NCI-H460 (cell line): ENCODE data around the gene ANXA8L1. TPM values are rescaled to one million over a fixed set of nuclear protein-coding genes. Genes with fewer than 3 reads are reported as not detected.
"Not testable (repeated sequence)": the region's sequence is repeated elsewhere in the genome, so short reads cannot be mapped to it uniquely, and the experiment has no call there.

Experiments
- DNase-seq: peaks from one replicate; pipeline ENCODE4 v3.0.0-alpha.2; 2016; ENCODE audit warnings: low read depth; ENCODE audit errors: extremely low read depth
- total RNA-seq: library from RNA; depleted of rRNA; stranded (reverse); fragments of >200 nt; shearing (Covaris generic); gene quantifications from 2 replicates; pipeline ENCODE4 v1.2.3, GENCODE V29; 2014; rRNA removed

The ANXA8L1 gene
- total RNA-seq, 1 experiment from 2014 or later, result not detected

DNA sequence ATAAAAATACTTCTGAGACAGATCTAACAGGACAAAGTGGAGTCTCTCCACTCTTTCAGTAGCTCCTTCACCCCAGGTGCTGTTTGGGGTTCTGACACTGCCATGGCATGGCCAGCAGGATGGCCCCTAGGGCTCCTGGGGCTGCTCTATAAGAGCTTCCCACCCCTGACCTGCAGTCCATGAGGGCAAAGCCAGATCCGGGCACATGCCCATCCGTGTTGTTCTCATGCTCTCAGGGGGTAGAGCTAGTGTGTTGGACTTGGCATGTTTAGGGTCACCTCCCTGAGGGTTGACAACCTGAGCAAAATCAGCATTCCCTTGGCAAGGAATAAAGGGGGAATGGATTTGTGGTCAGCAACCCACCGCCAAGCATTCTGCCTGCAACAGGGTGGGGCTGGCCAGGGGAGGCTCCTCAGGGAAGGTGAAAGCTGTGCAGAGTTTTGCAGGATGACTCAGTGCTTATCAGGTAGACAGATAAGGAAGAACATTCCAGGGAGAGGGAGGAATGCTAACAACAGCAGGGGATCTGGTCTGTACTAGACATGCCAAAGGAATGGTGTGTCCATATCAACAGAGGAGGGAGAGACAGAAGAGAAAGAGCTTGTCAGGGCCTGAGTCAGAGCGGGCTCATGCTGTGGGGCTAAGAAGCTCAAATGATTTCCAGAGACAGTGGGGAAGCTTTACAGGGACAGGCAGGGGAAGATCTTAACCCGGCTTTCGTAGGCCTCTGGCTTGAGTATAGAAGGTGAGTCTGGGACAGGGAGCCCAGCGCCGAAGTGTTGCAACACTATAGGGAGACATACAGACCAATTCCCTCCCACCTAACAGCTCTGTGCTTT lies 21.1 kb downstream of the ANXA8L1 start:
- DNase-seq, result not testable (repeated sequence)

DNA sequence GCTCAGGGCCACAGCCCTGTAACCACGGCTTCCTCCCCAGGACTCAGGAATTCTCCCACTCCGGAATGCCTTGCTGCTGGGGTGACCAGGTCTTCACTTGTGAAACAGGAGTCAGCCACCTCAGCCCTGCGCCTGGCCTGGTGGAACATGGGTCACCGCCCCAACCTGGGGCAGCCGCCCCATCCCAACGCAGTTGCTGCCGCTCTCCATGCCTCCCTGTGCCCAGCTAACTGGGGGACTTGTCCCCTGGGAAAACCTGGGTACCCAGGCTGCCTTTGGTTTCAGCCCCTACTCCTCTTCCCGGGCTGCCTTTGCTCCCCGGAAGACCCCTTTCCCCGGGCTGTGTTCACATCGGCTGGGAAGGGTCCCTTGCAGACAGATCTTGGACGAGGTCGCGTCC lies 22.2 kb downstream of the ANXA8L1 start:
- DNase-seq, result not testable (repeated sequence)

DNA sequence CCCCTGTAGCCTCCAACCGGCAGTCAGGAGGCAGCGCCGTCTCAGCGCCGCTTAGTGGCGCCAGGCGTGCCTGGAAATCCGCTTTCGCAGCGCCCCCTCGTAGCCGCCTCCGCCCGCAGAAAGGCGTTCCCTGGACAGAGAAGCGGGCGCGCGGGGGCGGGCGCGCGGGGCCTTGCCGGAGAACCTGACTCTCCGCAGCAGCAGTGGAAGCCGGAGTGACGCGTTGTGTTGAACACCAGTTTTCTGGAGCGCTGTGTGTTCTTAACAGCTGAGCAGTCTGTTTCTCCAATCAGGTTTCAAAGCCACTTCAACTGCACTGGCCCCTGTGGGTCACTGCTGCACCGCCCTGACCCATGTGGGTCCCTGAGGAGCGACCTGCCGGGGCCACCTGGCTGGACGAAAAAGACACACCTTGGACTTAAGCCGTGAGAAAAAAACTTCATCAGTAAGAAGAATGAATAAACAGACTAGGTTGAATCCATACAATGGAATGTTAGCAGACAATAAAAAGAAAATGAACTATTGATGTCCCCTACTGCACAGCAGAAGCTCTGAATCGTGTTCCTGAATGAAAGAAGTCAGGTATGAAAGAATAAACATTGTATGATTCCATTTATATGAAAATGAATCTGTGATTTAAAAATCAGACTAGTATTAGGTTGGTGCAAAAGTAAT lies 22.8 kb downstream of the ANXA8L1 start:
- not testable (repeated sequence) for DNase-seq

DNA sequence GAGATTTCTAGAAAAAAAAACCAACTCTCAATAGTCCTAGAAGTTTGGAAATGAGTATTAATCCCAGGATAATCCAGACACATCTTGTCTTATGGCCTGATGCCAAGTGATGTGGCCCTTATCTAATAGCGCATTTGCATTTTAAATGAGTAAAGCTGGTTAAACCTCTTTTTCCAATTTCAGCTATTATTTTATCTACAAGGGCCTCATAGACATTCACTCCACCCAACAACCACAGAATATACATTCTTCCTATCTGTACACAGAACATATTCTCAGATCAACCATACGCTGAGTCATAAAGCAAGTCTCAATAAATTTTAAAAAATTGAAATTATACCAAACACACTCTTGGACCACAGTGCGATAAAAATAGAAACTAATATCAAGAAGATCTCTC lies 34.0 kb downstream of the ANXA8L1 start:
- not testable (repeated sequence) for DNase-seq

DNA sequence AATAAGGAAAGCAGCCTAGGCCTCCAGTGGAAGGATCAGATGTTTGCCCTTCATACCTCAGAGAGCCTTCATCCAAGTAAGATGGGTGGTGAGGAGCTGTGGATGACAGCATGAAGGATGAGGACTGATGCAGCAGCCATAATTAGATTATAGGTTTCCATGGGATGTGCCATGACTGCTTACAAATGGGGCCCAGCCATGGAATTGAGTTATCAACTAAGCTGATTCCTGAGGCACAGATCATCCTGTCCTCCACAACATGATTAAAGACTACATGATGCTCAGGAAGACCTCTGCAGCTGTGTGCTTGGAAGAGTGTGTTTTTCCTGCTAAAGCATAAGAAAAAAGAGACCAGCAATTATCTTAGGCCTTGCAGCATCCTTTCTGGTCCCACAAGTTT lies 35.5 kb downstream of the ANXA8L1 start:
- not testable (repeated sequence) for DNase-seq

DNA sequence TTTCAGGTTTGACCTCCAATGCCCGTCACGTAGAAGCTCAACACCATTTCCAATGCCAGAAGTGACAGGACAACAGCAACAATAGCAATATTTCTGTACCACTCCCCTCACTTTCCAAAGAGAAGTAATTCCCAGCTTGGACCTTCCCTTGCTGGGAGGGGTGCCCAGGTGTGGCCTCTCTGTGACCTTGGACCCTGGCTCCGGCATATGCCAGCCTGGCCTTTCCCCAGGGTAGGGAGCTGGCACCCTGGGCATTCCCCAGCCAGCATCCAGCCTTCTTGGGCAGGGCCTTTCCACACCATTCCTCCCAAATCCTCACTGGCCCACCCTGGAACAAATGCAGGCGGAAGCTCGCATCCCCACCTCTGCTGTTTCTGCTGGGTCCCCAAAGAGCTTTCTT lies 37.1 kb downstream of the ANXA8L1 start:
- DNase-seq, result not testable (repeated sequence)

DNA sequence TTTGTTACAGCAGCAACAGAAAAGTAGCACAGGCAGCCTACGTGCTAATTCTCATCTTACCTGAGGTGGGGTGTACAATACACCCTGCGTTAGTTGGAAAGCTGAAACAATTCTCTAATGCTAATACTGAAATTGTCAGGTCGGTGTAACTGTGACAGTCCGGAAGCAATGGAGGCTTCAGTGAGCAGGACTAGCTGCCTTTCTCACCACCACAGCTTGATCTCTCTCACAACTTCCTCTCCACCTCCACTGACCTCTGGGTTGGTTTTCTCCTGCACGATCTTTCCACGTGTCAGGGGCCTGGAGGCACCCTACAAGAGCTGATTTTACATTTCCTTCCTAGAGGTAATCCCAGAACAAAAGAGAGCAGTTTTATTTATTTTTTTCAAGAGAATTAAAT lies 39.7 kb downstream of the ANXA8L1 start:
- DNase-seq, result not testable (repeated sequence)

DNA sequence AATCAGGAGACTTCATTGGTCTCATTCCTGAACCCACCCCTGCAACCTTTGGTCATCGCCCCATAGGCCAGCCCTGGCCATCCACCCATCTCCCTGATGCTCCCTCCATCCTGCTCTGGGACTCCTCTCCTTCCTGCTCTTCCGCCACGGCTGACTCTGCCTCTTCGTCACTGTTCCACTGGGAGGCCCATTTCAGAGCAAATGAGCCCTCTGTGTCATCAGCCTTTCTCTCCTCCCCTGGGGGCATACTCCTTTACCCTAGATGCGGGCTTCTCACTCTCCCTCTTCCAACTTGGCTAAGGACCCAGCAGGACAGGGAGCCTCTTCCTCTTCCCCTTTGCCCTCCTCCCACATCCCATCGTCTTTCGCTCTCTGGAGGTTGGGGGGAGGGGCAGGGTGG lies 42.7 kb downstream of the ANXA8L1 start:
- not testable (repeated sequence) for DNase-seq

DNA sequence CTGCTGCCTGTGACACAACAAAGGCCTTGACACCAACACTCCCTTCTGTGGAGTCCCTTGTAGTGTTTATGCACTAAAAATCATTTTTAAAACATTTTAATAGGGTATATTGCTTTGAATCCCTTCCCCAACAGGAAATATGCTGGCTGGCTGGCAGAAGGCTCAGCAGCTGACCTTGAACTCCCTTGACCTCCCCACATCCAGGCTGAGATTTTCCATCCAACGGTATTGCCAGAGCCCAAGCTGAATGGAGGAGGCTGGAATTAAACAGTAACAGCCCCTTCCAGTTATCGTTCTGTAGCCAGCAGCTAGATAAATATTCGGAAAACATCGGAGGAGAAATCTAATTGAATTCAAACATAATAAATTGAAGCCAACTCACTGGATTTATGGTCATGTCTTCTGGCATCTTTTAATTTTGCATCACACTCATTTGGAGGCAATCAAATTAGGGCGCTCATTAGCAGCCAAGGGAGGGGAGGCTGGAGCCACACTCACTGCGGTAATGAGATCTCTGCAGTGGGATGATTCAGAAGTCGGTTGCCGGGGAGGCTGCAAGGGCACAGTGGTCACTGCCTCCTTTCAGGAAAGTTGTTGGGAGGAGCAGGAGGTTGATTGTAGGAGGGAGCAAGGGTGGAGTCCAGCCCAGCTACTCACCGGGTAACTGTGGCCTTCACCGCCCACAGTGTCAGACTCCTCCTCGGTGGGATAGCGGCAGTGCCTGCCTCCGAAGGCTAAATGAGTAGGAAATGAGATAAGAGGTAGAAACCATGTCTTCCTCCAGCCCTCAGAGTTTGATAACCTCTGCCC lies 44.2 kb downstream of the ANXA8L1 start:
- DNase-seq, result not testable (repeated sequence)

DNA sequence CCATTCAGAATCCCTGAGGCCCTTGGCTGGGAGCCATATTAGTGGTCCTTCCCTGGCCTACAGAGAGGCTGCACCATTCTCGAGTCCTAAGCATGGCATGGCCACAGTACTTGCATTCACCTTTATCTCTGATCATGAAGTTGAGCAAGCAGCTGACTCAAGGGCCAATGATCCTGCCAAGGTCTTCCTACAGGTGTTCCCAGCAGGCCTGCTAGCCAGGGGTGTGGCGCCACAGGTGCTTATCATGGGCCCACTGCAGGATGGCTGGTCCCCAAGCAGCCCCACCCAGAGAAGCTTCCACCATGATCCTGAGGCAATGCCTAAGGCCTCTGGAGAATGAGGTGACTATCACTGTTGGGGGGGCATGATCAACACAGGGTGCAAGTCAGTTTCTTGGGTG lies 48.0 kb downstream of the ANXA8L1 start:
- not testable (repeated sequence) for DNase-seq

DNA sequence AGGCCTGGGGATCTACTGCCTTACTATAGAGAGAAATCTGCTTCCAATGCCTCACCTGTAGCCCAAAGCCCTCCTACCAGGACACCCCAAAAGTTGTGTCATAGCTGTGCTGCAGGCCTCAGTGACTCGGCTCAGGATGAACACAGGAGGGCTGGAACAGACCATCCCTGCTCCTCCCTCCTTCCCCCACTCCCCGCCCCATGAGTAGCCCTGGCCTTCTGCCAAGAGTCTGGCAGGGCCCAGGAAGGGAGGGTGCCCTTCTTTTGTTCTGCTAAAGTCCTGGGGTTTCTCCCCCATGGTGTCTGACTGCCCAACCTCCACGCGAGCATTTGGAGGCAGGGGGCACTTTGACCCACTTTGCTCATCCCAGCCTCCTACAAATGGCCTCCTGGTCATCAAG lies 65.4 kb downstream of the ANXA8L1 start:
- not testable (repeated sequence) for DNase-seq

Other genes with a start within 250 kb of the ANXA8L1 start
- gene ANTXRL, start 88.8 kb upstream of the ANXA8L1 start, total RNA-seq, result not detected in 2 replicates
- not detected in 2 replicates for gene NPY4R, start 90.2 kb downstream of the ANXA8L1 start, total RNA-seq
- gene GPRIN2, start 180.9 kb downstream of the ANXA8L1 start, total RNA-seq, result not detected in 2 replicates
- 0.10 and 0.17 TPM in 2 replicates for gene SYT15, start 203.4 kb downstream of the ANXA8L1 start, total RNA-seq